K562 (cell line): Measurements from ENCODE around the gene KCNK6. TPM values are rescaled to one million over a fixed set of nuclear protein-coding genes. Genes with fewer than 3 reads are reported as not detected.

Experiments
- ATAC-seq: fragments of 200-7000 bp; cut with Tn5 transposase; 3 replicates; pipeline ENCODE4 v1.9.1; 2020; ENCODE audit warnings: moderate library complexity
- BruUV-seq: library from RNA; stranded (reverse); fragments of 400-500 nt; replicated peaks from 2 replicates; lab custom pipeline; 2021; lab: Mats Ljungman, UMichigan
- CTCF ChIA-PET: fragments of 300-600 bp; formaldehyde crosslinking; extraction: SDS; loops from one replicate; lab custom pipeline; 2021; ENCODE audit warnings: low intra/inter-chr PET ratio; lab: Yijun Ruan, JAX
- POLR2A ChIA-PET: fragments of 300-600, 350-650 bp; sonication (Branson Sonifier 250); formaldehyde crosslinking; extraction: SDS; loops from one replicate; lab custom pipeline; 2021; ENCODE audit warnings: antibody characterized with exemption, inconsistent platforms; lab: Yijun Ruan, JAX
- DNase-seq, 4 experiments: peaks; one replicate each; pipeline versions ENCODE4 v3.0.0 to v3.0.0-alpha.2; 2011 to 2018; ENCODE audit warnings: low spot score in 3 of 4, mixed read lengths in 3 of 4; ENCODE audit errors: extremely low read depth in 1 of 4
- FAIRE-seq: peaks from 2 replicates; lab custom pipeline; 2011; peaks lifted over from hg19 to GRCh38; lab: Jason Lieb, UNC
- H2AFZ ChIP-seq: 2 replicates; pipeline ENCODE4 v1.6.0; 2011; ENCODE audit warnings: low read depth, low read length, control low read depth, inconsistent platforms
- H3K27ac ChIP-seq: fragments of 200-600 bp; 3 replicates; pipeline ENCODE4 v1.8.0; 2011; ENCODE audit warnings: low read depth, mild to moderate bottlenecking, control low read depth, inconsistent platforms, low read length, moderate library complexity, mixed read lengths; ENCODE audit errors: extremely low read depth
- H3K27me3 ChIP-seq, 2 experiments: fragments of 300-600 bp in 1 of 2; 2 replicates in 1 of 2; 3 replicates in 1 of 2; pipeline versions ENCODE4 v1.6.0 to v1.8.0; 2011; ENCODE audit warnings: inconsistent platforms in 2 of 2, low read length in 2 of 2, mild to moderate bottlenecking in 1 of 2, mixed read lengths in 1 of 2, moderate library complexity in 1 of 2; ENCODE audit not compliant: control insufficient read depth in 2 of 2, insufficient read depth in 2 of 2
- H3K36me3 ChIP-seq: fragments of 300-600 bp; 3 replicates; pipeline ENCODE4 v1.8.0; 2011; ENCODE audit warnings: mild to moderate bottlenecking, low read length, inconsistent platforms; ENCODE audit not compliant: control insufficient read depth, insufficient read depth
- H3K4me1 ChIP-seq, 2 experiments: fragments of 200-600 bp in 1 of 2; replicated peaks in 1 of 2; 2 replicates in 1 of 2; 3 replicates in 1 of 2; pipeline versions ENCODE4 v1.5.1 to v1.8.0; 2011; ENCODE audit warnings: inconsistent platforms in 2 of 2, low read length in 2 of 2, mild to moderate bottlenecking in 1 of 2, mixed read lengths in 1 of 2, moderate library complexity in 1 of 2; ENCODE audit not compliant: control insufficient read depth in 2 of 2, insufficient read depth in 2 of 2
- H3K4me2 ChIP-seq: 2 replicates; pipeline ENCODE4 v1.6.1; 2011; ENCODE audit warnings: low read length, control low read depth, inconsistent platforms, mixed read lengths; ENCODE audit not compliant: insufficient read depth
- H3K4me3 ChIP-seq: fragments of 200-600 bp; sonication (generic), shearing (Covaris generic); 2 replicates; pipeline ENCODE4 v1.5.1; 2016; ENCODE audit warnings: control low read depth, inconsistent platforms
- H3K79me2 ChIP-seq: fragments of 200-600 bp; 3 replicates; pipeline ENCODE4 v1.8.0; 2011; ENCODE audit warnings: low read length, inconsistent platforms; ENCODE audit not compliant: control insufficient read depth, insufficient read depth
- H3K9ac ChIP-seq, 2 experiments: 2 replicates each; pipeline versions ENCODE4 v1.6.0 to v1.6.1; 2011; ENCODE audit warnings: low read depth in 2 of 2, low read length in 2 of 2, control low read depth in 1 of 2, inconsistent platforms in 1 of 2, mild to moderate bottlenecking in 1 of 2, mixed read lengths in 1 of 2; ENCODE audit not compliant: insufficient read depth in 1 of 2
- H3K9me1 ChIP-seq: one replicate; pipeline ENCODE4 v1.6.0; 2011; ENCODE audit warnings: inconsistent platforms, mild to moderate bottlenecking, low read length, moderate library complexity; ENCODE audit not compliant: control insufficient read depth, insufficient read depth
- H3K9me3 ChIP-seq: replicated peaks from 2 replicates; pipeline ENCODE4 v1.5.1; 2011; ENCODE audit warnings: low read depth, low read length, inconsistent platforms; ENCODE audit not compliant: control insufficient read depth, insufficient read depth
- H4K20me1 ChIP-seq: replicated peaks from 2 replicates; pipeline ENCODE4 v1.6.1; 2011; ENCODE audit warnings: low read length, inconsistent platforms, mixed read lengths; ENCODE audit not compliant: control insufficient read depth, insufficient read depth
- ADNP ChIP-seq: fragments of 200-800 bp; sonication (Bioruptor generic); IDR thresholded peaks from 2 replicates; pipeline ENCODE4 v1.6.1; 2016; ENCODE audit warnings: missing genetic modification characterization, missing compliant biosample characterization
- BCOR ChIP-seq: fragments of 450-650 bp; IDR thresholded peaks from 2 replicates; pipeline ENCODE4 v1.6.1; 2016
- CBX1 ChIP-seq: sonication (generic); IDR thresholded peaks from 2 replicates; pipeline ENCODE4 v1.6.1; 2016; ENCODE audit warnings: antibody characterized with exemption, low read depth, mild to moderate bottlenecking
- CHD4 ChIP-seq: fragments of 200-600 bp; sonication (generic); IDR thresholded peaks from 3 replicates; pipeline ENCODE4 v1.6.1; 2012; ENCODE audit warnings: low read depth, mild to moderate bottlenecking, mixed read lengths, low read length, inconsistent platforms; ENCODE audit not compliant: insufficient read depth, insufficient replicate concordance, poor library complexity, severe bottlenecking
- HDAC1 ChIP-seq, 2 experiments: fragments of 450-650 bp; IDR thresholded peaks; 2 replicates each; pipeline ENCODE4 v1.6.1; 2016 to 2017; ENCODE audit warnings: inconsistent platforms in 1 of 2, mild to moderate bottlenecking in 1 of 2, moderate library complexity in 1 of 2
- HDAC2 ChIP-seq: fragments of 450-650 bp; IDR thresholded peaks from 2 replicates; pipeline ENCODE4 v1.6.1; 2016; ENCODE audit warnings: mild to moderate bottlenecking
- KDM1A ChIP-seq, 2 experiments: fragments of 450-650 bp; IDR thresholded peaks; 2 replicates each; pipeline ENCODE4 v1.6.1; 2016; ENCODE audit warnings: mild to moderate bottlenecking in 2 of 2
- RBM25 ChIP-seq: fragments of 200-400 bp; formaldehyde crosslinking; IDR thresholded peaks from 2 replicates; pipeline ENCODE4 v1.6.1; 2018; ENCODE audit warnings: low read length, low read depth, moderate library complexity; ENCODE audit not compliant: severe bottlenecking
- RCOR1 ChIP-seq, 2 experiments: IDR thresholded peaks; 2 replicates each; pipeline ENCODE4 v1.6.1; 2012; ENCODE audit warnings: low read depth in 2 of 2, low read length in 2 of 2, borderline replicate concordance in 1 of 2, improper control_type of control experiment in 1 of 2
- SAP30 ChIP-seq: fragments of 200-600 bp; sonication (generic); IDR thresholded peaks from 2 replicates; pipeline ENCODE4 v1.6.1; 2012; ENCODE audit warnings: borderline replicate concordance, low read depth, mild to moderate bottlenecking, moderate library complexity, low read length, control low read depth, inconsistent platforms; ENCODE audit not compliant: insufficient read depth, poor library complexity, severe bottlenecking
- SMARCA5 ChIP-seq: fragments of 450-650 bp; IDR thresholded peaks from 2 replicates; pipeline ENCODE4 v1.6.1; 2016
- ZBTB17 ChIP-seq: fragments of 450-650 bp; formaldehyde crosslinking; IDR thresholded peaks from 2 replicates; pipeline ENCODE4 v1.4.0; 2020; ENCODE audit warnings: mild to moderate bottlenecking
- WGBS: fragments of 100-300 bp; shearing (Covaris generic); methylation state at CpG from one replicate; pipeline ENCODE4 v1.1.6; 2016; ENCODE audit warnings: low coverage, mixed read lengths; ENCODE audit not compliant: insufficient coverage; ENCODE audit errors: missing lambda C conversion rate; 5-methylcytosine and 5-hydroxymethylcytosine counted together
- in situ Hi-C: fragments of 300-500 bp; cut with MboI; formaldehyde crosslinking; loops from 4 replicates; pipeline ENCODE4 v1.15.0; 2018; ENCODE audit warnings: inconsistent platforms, mixed read lengths
- intact Hi-C: fragments of 100-400 bp; cut with micrococcal nuclease; formaldehyde crosslinking; loops from 2 replicates; pipeline ENCODE4 v1.14.2; 2022
- polyA plus RNA-seq, 8 experiments: library from polyadenylated mRNA; depleted of rRNA in 4 of 8; stranded (reverse) in 5 of 8; unstranded in 3 of 8; fragments of >200 nt; fragmentation: Nextera tagmentation in 2 of 8; fragmentation: Illumina TruSeq in 1 of 8; extraction: Ambion mirVana in 2 of 8; extraction: Trizol in 1 of 8; gene quantifications; 2 replicates each; pipeline versions ENCODE4 v1.2.1 to v1.2.3, GENCODE V29; 2011 to 2014; ENCODE audit warnings: inconsistent platforms in 1 of 8, missing spikeins in 1 of 8
- total RNA-seq, 7 experiments: library from RNA; depleted of rRNA in 6 of 7; stranded (reverse); fragments of >200 nt in 6 of 7; fragmentation: Illumina TruSeq in 2 of 7; extraction: Trizol in 2 of 7; gene quantifications; 2 replicates each; pipeline versions ENCODE4 v1.2.1 to v1.2.3, GENCODE V29; 2011 to 2021; ENCODE audit warnings: low replicate concordance in 1 of 7
- TF ChIP-seq, protein P1 (sequence below): fragments of 450-650 bp; conservative IDR thresholded peaks from 2 replicates; pipeline ENCODE4 v1.6.1; 2016; ENCODE audit warnings: missing genetic modification characterization, low read depth, mild to moderate bottlenecking, missing compliant biosample characterization, moderate library complexity

KCNK6 gene
- total and polyA plus RNA-seq, 9 of the 15 experiments (the other 6 are each of a cell fraction or from before 2014, with no cell fraction given) = 0.05 to 0.42 (median 0.15) TPM

DNA sequence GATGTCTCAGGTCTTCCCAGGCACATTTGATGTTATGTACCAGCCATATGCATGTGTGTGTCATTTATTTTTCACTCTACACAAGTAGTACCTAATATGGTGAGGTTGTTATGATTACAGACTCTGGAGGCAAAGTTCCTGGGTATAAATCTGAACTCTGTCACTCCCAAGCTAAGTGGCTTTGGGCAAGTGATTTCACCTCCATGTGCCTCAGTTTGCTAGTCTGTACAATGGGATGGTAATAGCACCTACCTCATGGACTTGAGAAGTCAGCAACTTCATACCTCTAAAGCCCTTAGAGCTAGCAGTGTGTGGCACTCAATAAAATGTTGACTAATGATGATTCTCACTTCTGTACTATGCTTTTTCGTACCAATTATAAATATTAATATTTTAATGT is 12.1 kb downstream of the KCNK6 start:
- 68% methylated on average over 1 of the region's 1 CpG for WGBS
- ATAC-seq (no peak), FAIRE-seq (no peak), DNase-seq (no peak)
- ChIA-PET CTCF (no interaction called here), POLR2A (no interaction called here)
- intact Hi-C loops = loop anchor here (2.0 kb wide), 1 partner anchor 33 kb away; no protein-coding TSS in a partner anchor
- H3K79me2 ChIP-seq = no peaks in the 10 kb centered on the region
- H3K4me3 ChIP-seq = no peak overlapping the region
- no peak overlapping the region for H3K9ac ChIP-seq
- peak; percentile 56 for TF ChIP-seq CHD4
- TF ChIP-seq RCOR1 (IDR thresholded peaks at IDR 0.05; ENCODE audit: borderline replicate concordance in 1 of 2, low read depth in 2 of 2, low read length in 2 of 2) = peak in 1 of 2 experiments; percentile 72; a peak in 1 of 4 replicates
- TF ChIP-seq HDAC1 (IDR thresholded peaks at IDR 0.05) = peak in 1 of 2 experiments; percentile 25; a peak in 1 of 4 replicates
- TF ChIP-seq RBM25 = peak; percentile 98
- no peak for TF ChIP-seq ZBTB17 (CRISPR knock-in tag)
- TF ChIP-seq HDAC2 = peak; percentile 74
- peak; percentile 96 for TF ChIP-seq BCOR
- peak; percentile 51; the same call in 1 of the 2 replicates for TF ChIP-seq CBX1
- TF ChIP-seq SAP30 = no peak
- TF ChIP-seq KDM1A (IDR thresholded peaks at IDR 0.05) = peak; percentile 75 to 80
- peak; percentile 79 for TF ChIP-seq ADNP (tag)
- peak; percentile 46; the same call in 1 of the 2 replicates for TF ChIP-seq SMARCA5
- TF ChIP-seq, protein P1, sequence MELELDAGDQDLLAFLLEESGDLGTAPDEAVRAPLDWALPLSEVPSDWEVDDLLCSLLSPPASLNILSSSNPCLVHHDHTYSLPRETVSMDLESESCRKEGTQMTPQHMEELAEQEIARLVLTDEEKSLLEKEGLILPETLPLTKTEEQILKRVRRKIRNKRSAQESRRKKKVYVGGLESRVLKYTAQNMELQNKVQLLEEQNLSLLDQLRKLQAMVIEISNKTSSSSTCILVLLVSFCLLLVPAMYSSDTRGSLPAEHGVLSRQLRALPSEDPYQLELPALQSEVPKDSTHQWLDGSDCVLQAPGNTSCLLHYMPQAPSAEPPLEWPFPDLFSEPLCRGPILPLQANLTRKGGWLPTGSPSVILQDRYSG (tag) = no peak
- peaks cover 6 to 33% of the 10 kb centered on the region in 2 experiments; a peak in 4 of 5 replicates for H3K4me1 ChIP-seq
- H3K4me2 ChIP-seq = no peak overlapping the region
- no peaks in the 10 kb centered on the region for H4K20me1 ChIP-seq
- H3K27me3 ChIP-seq = no peaks in the 10 kb centered on the region
- H3K9me3 ChIP-seq = no peaks in the 10 kb centered on the region
- H3K27ac ChIP-seq = no peak overlapping the region
- BruUV-seq = no TSS peak
- in situ Hi-C loops = loop anchor here (5.0 to 25.0 kb wide), 3 partner anchors 89 to 419 kb away; partner anchors contain the start of genes SIPA1L3 and WDR87
- H2AFZ ChIP-seq = no peak overlapping the region
- H3K36me3 ChIP-seq = no peaks in the 10 kb centered on the region
- H3K9me1 ChIP-seq = no peaks in the 10 kb centered on the region
